Nephron (organoid): ENCODE data around the gene OPRM1.

ENCODE experiments used
- H3K27ac Mint-ChIP-seq, 3 experiments: 2 replicates each; pipeline ENCODE4 v1.8.0; 2020; ENCODE audit warnings: mixed read lengths in 3 of 3, mild to moderate bottlenecking in 2 of 3, moderate library complexity in 1 of 3
- H3K27me3 Mint-ChIP-seq: 2 replicates; pipeline ENCODE4 v1.8.0; 2021; ENCODE audit warnings: low read depth, mild to moderate bottlenecking, moderate library complexity, mixed read lengths
- H3K36me3 Mint-ChIP-seq: 2 replicates; pipeline ENCODE4 v1.8.0; 2020; ENCODE audit warnings: low read depth, mixed read lengths
- H3K4me1 Mint-ChIP-seq: 2 replicates; pipeline ENCODE4 v1.8.0; 2020; ENCODE audit warnings: mixed read lengths
- H3K4me3 Mint-ChIP-seq, 3 experiments: 2 replicates each; pipeline ENCODE4 v1.8.0; 2020; ENCODE audit warnings: mild to moderate bottlenecking in 3 of 3, mixed read lengths in 3 of 3, moderate library complexity in 2 of 3
- H3K9me3 Mint-ChIP-seq: 2 replicates; pipeline ENCODE4 v1.8.0; 2020; ENCODE audit warnings: mixed read lengths
- TF ChIP-seq, protein P1 (sequence below), 3 experiments: fragments of 200-600 bp; sonication (generic); IDR thresholded peaks; one replicate each; pipeline ENCODE4 v1.5.0; 2021; ENCODE audit warnings: antibody characterized with exemption in 3 of 3; ENCODE audit not compliant: unreplicated experiment in 3 of 3

The OPRM1 gene

DNA sequence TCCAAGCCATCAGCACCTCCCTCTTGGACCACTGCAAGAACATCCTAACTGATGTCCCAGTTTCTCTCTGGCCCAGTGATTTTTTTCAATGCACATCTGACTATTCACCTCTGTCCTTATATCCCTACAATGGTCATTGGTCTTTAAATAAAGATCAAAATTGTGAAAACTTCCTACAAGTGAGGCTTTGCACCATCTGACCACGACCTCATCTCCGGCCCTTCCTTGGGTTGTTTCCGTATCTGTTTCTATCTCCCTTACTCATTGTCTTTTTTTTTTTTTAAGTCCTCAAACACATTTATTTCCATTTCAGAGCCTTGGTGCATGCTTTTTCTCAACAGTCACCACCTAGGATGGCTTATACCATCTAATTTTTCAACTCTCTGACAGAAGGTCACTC, 229.4 kb downstream of the OPRM1 start:
- Mint-ChIP-seq H3K27me3 (no peaks in the 10 kb centered on the region), H3K4me3 (no peak overlapping the region), H3K27ac (no peak overlapping the region), H3K4me1 (peaks cover 7% of the 10 kb centered on the region), H3K9me3 (peaks cover 9% of the 10 kb centered on the region), H3K36me3 (peaks cover 5% of the 10 kb centered on the region)
- TF ChIP-seq, protein P1, sequence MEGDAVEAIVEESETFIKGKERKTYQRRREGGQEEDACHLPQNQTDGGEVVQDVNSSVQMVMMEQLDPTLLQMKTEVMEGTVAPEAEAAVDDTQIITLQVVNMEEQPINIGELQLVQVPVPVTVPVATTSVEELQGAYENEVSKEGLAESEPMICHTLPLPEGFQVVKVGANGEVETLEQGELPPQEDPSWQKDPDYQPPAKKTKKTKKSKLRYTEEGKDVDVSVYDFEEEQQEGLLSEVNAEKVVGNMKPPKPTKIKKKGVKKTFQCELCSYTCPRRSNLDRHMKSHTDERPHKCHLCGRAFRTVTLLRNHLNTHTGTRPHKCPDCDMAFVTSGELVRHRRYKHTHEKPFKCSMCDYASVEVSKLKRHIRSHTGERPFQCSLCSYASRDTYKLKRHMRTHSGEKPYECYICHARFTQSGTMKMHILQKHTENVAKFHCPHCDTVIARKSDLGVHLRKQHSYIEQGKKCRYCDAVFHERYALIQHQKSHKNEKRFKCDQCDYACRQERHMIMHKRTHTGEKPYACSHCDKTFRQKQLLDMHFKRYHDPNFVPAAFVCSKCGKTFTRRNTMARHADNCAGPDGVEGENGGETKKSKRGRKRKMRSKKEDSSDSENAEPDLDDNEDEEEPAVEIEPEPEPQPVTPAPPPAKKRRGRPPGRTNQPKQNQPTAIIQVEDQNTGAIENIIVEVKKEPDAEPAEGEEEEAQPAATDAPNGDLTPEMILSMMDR (IDR thresholded peaks at IDR 0.05; ENCODE audit: unreplicated experiment in 3 of 3), result no peak

DNA sequence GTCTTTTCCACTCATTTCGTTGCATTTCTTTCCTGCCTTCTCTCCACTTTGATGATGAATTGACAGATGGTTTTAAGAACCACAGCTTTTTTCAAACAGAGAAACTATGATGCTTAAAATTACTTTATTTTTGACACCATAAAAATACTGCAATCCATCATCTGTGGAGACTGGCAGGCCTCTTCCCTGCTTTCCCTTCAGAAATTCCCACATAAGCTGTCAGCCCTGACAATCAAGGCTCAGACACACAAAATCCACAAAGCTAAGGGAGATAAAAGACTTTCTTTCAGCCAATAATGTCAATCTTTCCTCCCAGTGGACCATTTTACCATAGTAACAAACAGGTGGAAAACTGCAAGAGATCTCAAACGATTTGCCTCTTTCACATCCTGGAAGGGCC, 235.1 kb downstream of the OPRM1 start:
- Mint-ChIP-seq H3K4me1 (peaks cover 24% of the 10 kb centered on the region), H3K27me3 (peaks cover 16% of the 10 kb centered on the region), H3K4me3 (no peak overlapping the region), H3K27ac (no peak overlapping the region), H3K36me3 (no peaks in the 10 kb centered on the region), H3K9me3 (no peaks in the 10 kb centered on the region)
- TF ChIP-seq, protein P1 (IDR thresholded peaks at IDR 0.05; ENCODE audit: unreplicated experiment in 3 of 3), result no peak

DNA sequence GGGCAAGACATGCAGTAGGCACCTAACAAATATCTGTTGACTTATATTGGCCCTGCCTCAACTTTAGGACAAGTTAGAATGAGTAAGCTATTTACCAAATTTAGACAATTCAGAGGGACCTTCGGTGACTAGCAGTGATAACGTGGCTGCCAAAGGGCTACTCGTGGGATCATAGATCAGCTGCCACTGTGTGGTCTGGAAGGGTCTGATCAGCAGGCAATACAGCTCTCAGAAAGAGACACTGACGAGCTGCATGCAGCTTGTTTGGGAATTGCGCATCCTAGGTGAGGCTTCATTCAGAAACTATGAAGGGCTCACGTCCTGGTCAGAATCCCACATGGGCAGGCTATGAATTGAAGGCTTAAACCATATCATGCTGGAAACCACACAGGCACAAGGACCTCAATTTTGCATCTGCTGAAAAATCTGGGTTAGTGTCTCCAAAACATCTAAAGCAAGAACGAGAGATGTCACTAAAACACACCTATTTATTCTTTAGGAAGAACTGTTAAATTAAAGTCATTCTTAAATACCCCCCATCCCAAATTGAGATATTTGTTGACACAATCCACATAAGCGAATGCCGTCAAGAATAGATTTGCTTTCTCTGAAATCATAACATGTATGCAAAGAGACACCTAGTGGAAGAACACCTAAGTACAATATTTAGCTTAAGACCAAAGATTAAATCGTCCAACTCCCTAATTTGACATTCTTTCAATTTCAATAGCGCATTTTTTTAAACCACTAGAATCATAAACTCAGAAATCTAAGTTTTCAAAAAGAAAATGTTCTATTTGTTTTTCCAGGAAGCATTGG, 238.0 kb downstream of the OPRM1 start:
- H3K4me1 Mint-ChIP-seq, result peaks cover 24% of the 10 kb centered on the region
- H3K9me3 Mint-ChIP-seq, result no peaks in the 10 kb centered on the region
- H3K36me3 Mint-ChIP-seq, result no peaks in the 10 kb centered on the region
- H3K27me3 Mint-ChIP-seq, result peaks cover 16% of the 10 kb centered on the region
- TF ChIP-seq, protein P1 (IDR thresholded peaks at IDR 0.05; ENCODE audit: unreplicated experiment in 3 of 3), result peak; percentile 48 to 73 (median 56)
- H3K4me3 Mint-ChIP-seq, result no peak overlapping the region
- H3K27ac Mint-ChIP-seq, result peak overlapping the region; percentile 7 to 35 (median 18)

DNA sequence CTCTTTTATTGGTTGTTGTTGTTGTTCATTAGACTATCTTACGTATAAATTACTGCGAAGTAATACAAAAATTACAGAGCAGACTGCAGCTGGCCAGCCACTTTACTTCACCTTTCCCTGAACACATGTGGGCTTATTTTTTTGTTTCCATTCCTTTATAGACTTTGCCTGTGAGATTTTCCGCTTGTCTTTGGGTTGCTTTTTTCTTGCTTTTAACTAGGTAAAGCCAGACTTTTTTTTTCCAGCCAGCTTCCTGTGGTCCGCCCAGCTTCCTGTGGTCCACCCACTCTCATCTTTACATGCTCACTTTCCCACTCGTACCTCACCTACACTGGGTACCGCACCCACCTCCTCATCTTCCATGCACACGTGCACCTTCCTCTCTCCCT, 238.6 kb downstream of the OPRM1 start:
- peak overlapping the region; percentile 7 to 35 (median 18) for H3K27ac Mint-ChIP-seq
- no peak overlapping the region for H3K4me3 Mint-ChIP-seq
- no peaks in the 10 kb centered on the region for H3K36me3 Mint-ChIP-seq
- TF ChIP-seq, protein P1 (IDR thresholded peaks at IDR 0.05; ENCODE audit: unreplicated experiment in 3 of 3), result no peak
- H3K27me3 Mint-ChIP-seq, result peaks cover 16% of the 10 kb centered on the region
- no peaks in the 10 kb centered on the region for H3K9me3 Mint-ChIP-seq
- peaks cover 24% of the 10 kb centered on the region for H3K4me1 Mint-ChIP-seq

DNA sequence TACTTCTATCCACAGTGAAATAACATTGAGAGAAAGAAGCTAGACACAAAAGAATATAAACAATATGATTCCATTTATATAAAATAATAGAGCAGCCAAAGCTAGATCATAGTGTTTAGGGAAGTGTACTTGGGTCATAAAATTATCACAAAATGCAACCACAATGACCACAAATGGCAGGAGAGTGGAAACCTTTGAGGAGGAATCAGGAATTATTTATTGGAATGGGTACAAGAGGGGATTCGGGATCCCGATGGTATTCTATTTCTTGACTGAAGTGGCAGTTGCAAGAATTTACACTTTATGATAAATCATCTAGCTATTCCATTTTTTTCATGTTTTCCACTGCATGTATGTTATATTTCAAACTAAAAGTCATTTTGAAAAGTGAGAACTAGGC, 241.5 kb downstream of the OPRM1 start:
- H3K9me3 Mint-ChIP-seq, result no peaks in the 10 kb centered on the region
- peaks cover 14% of the 10 kb centered on the region for H3K4me1 Mint-ChIP-seq
- H3K27ac Mint-ChIP-seq, result peak overlapping the region in 1 of 3 experiments; percentile 4

More for the DNA sequence above, 241.5 kb downstream of the OPRM1 start:
- Mint-ChIP-seq H3K27me3 (peaks cover 5% of the 10 kb centered on the region), H3K4me3 (no peak overlapping the region), H3K36me3 (no peaks in the 10 kb centered on the region)
- TF ChIP-seq, protein P1 (IDR thresholded peaks at IDR 0.05; ENCODE audit: unreplicated experiment in 3 of 3), result no peak
